Endothelial cell of umbilical vein (primary cell): Measurements from ENCODE around the gene PROM1. TPM values are rescaled to one million over a fixed set of nuclear protein-coding genes. Genes with fewer than 3 reads are reported as not detected.
A peak's percentile ranks its signal among the peaks of the same experiment; 100 is the strongest.

Experiments
- BruUV-seq: library from RNA; stranded (reverse); fragments of 400-500 nt; replicated peaks from 2 replicates; lab custom pipeline; 2021; lab: Mats Ljungman, UMichigan
- CTCF ChIA-PET: fragments of 300-600, 350-600 bp; sonication (Branson Sonifier 250); formaldehyde crosslinking; loops from one replicate; lab custom pipeline; 2021; ENCODE audit warnings: antibody characterized with exemption, inconsistent platforms; lab: Charles Lee
- POLR2A ChIA-PET: fragments of 300-600, 350-600 bp; sonication (Branson Sonifier 250); formaldehyde crosslinking; loops from one replicate; lab custom pipeline; 2021; ENCODE audit warnings: antibody characterized with exemption, inconsistent platforms; lab: Charles Lee
- DNase-seq: peaks from one replicate; pipeline ENCODE4 v3.0.0-alpha.2; 2011; ENCODE audit warnings: low read depth, low spot score
- FAIRE-seq: peaks from 2 replicates; lab custom pipeline; 2011; peaks lifted over from hg19 to GRCh38; lab: Jason Lieb, UNC
- H2AFZ ChIP-seq: 2 replicates; pipeline ENCODE4 v1.6.0; 2012; ENCODE audit warnings: low read depth, low read length, control low read depth, inconsistent platforms
- H3K27ac ChIP-seq: 2 replicates; pipeline ENCODE4 v1.5.1; 2011; ENCODE audit warnings: low read depth, mild to moderate bottlenecking, control low read depth, low read length, moderate library complexity; ENCODE audit not compliant: insufficient read depth
- H3K27me3 ChIP-seq, 2 experiments: 2 replicates each; pipeline versions ENCODE4 v1.6.0 to v1.6.1; 2011; ENCODE audit warnings: low read length in 2 of 2, mixed read lengths in 1 of 2; ENCODE audit not compliant: control insufficient read depth in 2 of 2, insufficient read depth in 2 of 2
- H3K36me3 ChIP-seq, 2 experiments: 2 replicates in 1 of 2; 3 replicates in 1 of 2; pipeline ENCODE4 v1.5.1; 2011; ENCODE audit warnings: low read length in 2 of 2, mild to moderate bottlenecking in 1 of 2, moderate library complexity in 1 of 2; ENCODE audit not compliant: control insufficient read depth in 2 of 2, insufficient read depth in 2 of 2; ENCODE audit errors: extremely low read depth in 1 of 2
- H3K4me1 ChIP-seq: 3 replicates; pipeline ENCODE4 v1.5.1; 2011; ENCODE audit warnings: mild to moderate bottlenecking, low read length; ENCODE audit not compliant: control insufficient read depth, insufficient read depth; ENCODE audit errors: extremely low read depth
- H3K4me2 ChIP-seq: 2 replicates; pipeline ENCODE4 v1.6.1; 2011; ENCODE audit warnings: low read length, control low read depth, mixed read lengths; ENCODE audit not compliant: insufficient read depth
- H3K4me3 ChIP-seq, 3 experiments: fragments of 200-600 bp in 1 of 3; sonication (generic), shearing (Covaris generic) in 1 of 3; replicated peaks in 1 of 3; 2 replicates each; pipeline ENCODE4 v1.5.1; 2011 to 2016; ENCODE audit warnings: control low read depth in 3 of 3, low read length in 3 of 3, mild to moderate bottlenecking in 2 of 3, inconsistent platforms in 1 of 3, low read depth in 1 of 3, moderate library complexity in 1 of 3; ENCODE audit not compliant: insufficient read depth in 1 of 3
- H3K79me2 ChIP-seq: 2 replicates; pipeline ENCODE4 v1.6.0; 2012; ENCODE audit warnings: low read length, inconsistent platforms; ENCODE audit not compliant: control insufficient read depth, insufficient read depth
- H3K9ac ChIP-seq: replicated peaks from 2 replicates; pipeline ENCODE3; 2011; ENCODE audit warnings: low read length, control low read depth; ENCODE audit not compliant: insufficient read depth; ENCODE audit errors: extremely low read depth
- H3K9me1 ChIP-seq: replicated peaks from 3 replicates; pipeline ENCODE4 v1.6.0; 2011; ENCODE audit warnings: mild to moderate bottlenecking, low read length; ENCODE audit not compliant: control insufficient read depth, insufficient read depth; ENCODE audit errors: extremely low read depth
- H3K9me3 ChIP-seq: replicated peaks from 2 replicates; pipeline ENCODE4 v1.5.1; 2012; ENCODE audit warnings: low read length, inconsistent platforms; ENCODE audit not compliant: control insufficient read depth, insufficient read depth
- H4K20me1 ChIP-seq: replicated peaks from 2 replicates; pipeline ENCODE3; 2011; ENCODE audit warnings: mild to moderate bottlenecking, low read length; ENCODE audit not compliant: control insufficient read depth, insufficient read depth; ENCODE audit errors: extremely low read depth
- EZH2 ChIP-seq: IDR thresholded peaks from 2 replicates; pipeline ENCODE4 v1.6.1; 2012; ENCODE audit warnings: borderline replicate concordance, low read depth, mild to moderate bottlenecking, moderate library complexity, low read length, inconsistent platforms; ENCODE audit not compliant: severe bottlenecking
- GATA2 ChIP-seq: IDR thresholded peaks from 2 replicates; pipeline ENCODE4 v1.7.0; 2011; ENCODE audit warnings: low read depth, mild to moderate bottlenecking, moderate library complexity, mixed read lengths, low read length; ENCODE audit not compliant: insufficient read length, insufficient read depth
- JUN ChIP-seq: IDR thresholded peaks from 2 replicates; pipeline ENCODE4 v1.6.1; 2011; ENCODE audit warnings: borderline replicate concordance, low read depth; ENCODE audit not compliant: insufficient read length, insufficient read depth
- POLR2A ChIP-seq: IDR thresholded peaks from 2 replicates; pipeline ENCODE4 v1.6.1; 2012; ENCODE audit warnings: low read depth, mild to moderate bottlenecking, control low read depth, low read length
- dilution Hi-C: fragments of 300-500 bp; cut with MboI; formaldehyde crosslinking; loops from one replicate; pipeline ENCODE4 v1.15.0; 2019; ENCODE audit warnings: low sequenced_read_pairs; ENCODE audit not compliant: extremely low pct_ligation_motif_present
- intact Hi-C: fragments of 100-400 bp; cut with micrococcal nuclease; formaldehyde crosslinking; loops from one replicate; pipeline ENCODE4 v1.10.0; 2022
- polyA plus RNA-seq, 4 experiments: library from polyadenylated mRNA; depleted of rRNA in 3 of 4; stranded (reverse) in 3 of 4; unstranded in 1 of 4; fragments of >200 nt; gene quantifications; 2 replicates each; pipeline versions ENCODE4 v1.2.1 to v1.2.3, GENCODE V29; 2011 to 2012; ENCODE audit warnings: missing spikeins in 1 of 4
- total RNA-seq: library from RNA; stranded (reverse); gene quantifications from 2 replicates; pipeline ENCODE4 v1.2.3, GENCODE V29; 2021

The PROM1 gene
- total and polyA plus RNA-seq, 2 donors (not counting 3 experiments of a cell fraction or from before 2014, with no cell fraction given): 0.36 to 1.7 TPM

GRCh38 chr4:16082426-16083240 is 1.2 kb downstream of the PROM1 start:
- no TSS peak for BruUV-seq
- TF ChIP-seq GATA2 (no peak), POLR2A (no peak), EZH2 (peak; percentile 92)
- ChIA-PET CTCF (interaction anchor here (1.3 kb wide), 1 partner anchor 123 kb away, joined by 3 read pairs; no protein-coding TSS in a partner anchor), POLR2A (no interaction called here)
- H3K9ac ChIP-seq: no peak overlapping the region
- H3K79me2 ChIP-seq: no peaks in the 10 kb centered on the region
- H3K9me1 ChIP-seq: no peaks in the 10 kb centered on the region
- H3K4me1 ChIP-seq: peaks cover 6% of the 10 kb centered on the region
- peaks cover 55 to 58% of the 10 kb centered on the region in 2 experiments for H3K27me3 ChIP-seq
- H3K27ac ChIP-seq: no peak overlapping the region
- H3K4me3 ChIP-seq: peak overlapping the region; percentile 5 to 36 (median 34)
- intact Hi-C loops: loop anchor here (2.0 kb wide), 1 partner anchor 116 kb away; no protein-coding TSS in a partner anchor
- dilution Hi-C loops: no loop called here
- H4K20me1 ChIP-seq: no peaks in the 10 kb centered on the region
- H3K9me3 ChIP-seq: no peaks in the 10 kb centered on the region
- peak; percentile 30 for DNase-seq
- peak overlapping the region; percentile 42 for H3K4me2 ChIP-seq
- H3K36me3 ChIP-seq: no peaks in the 10 kb centered on the region
- FAIRE-seq: no peak
- peak overlapping the region; percentile 61 for H2AFZ ChIP-seq

- Histone ChIP-seq H3K4me1 (peaks cover 6% of the 10 kb centered on the region), H3K36me3 (no peaks in the 10 kb centered on the region), H3K4me3 (peak overlapping the region in 1 of 3 experiments; percentile 34), H3K9me1 (no peaks in the 10 kb centered on the region), H3K27me3 (peaks cover 55 to 58% of the 10 kb centered on the region in 2 experiments), H3K27ac (no peak overlapping the region), H3K9me3 (no peaks in the 10 kb centered on the region), H3K4me2 (peak overlapping the region; percentile 42), H3K9ac (no peak overlapping the region), H3K79me2 (no peaks in the 10 kb centered on the region), H4K20me1 (no peaks in the 10 kb centered on the region), H2AFZ (no peak overlapping the region)
- ChIA-PET CTCF (interaction anchor here (1.5 kb wide), 1 partner anchor 183 kb away, joined by 4 read pairs; no protein-coding TSS in a partner anchor), POLR2A (no interaction called here)
- intact Hi-C loops (loop anchor here (2.0 kb wide), 1 partner anchor 117 kb away; no protein-coding TSS in a partner anchor), dilution Hi-C loops (no loop called here)
- BruUV-seq: no TSS peak
- no peak for TF ChIP-seq JUN
- peak; percentile 2 for TF ChIP-seq EZH2
- no peak for FAIRE-seq
- DNase-seq: no peak
Measured at GRCh38 chr4:16082041-16082425, 1.8 kb downstream of the PROM1 start.
